ENCODE data around the gene PRAME.

GRCh38 chr22:22556578-22556977 lies 2.5 kb downstream of the PRAME start:
- TF ChIP-seq EZH2phosphoT487 (IDR thresholded peaks at IDR 0.05; ENCODE audit: insufficient read depth, low read depth) (no peak), EZH2 (IDR thresholded peaks at IDR 0.05; ENCODE audit: insufficient read depth, poor library complexity, severe bottlenecking) (no peak)
